ENCODE results near the gene GDF7. TPM values are rescaled to one million over a fixed set of nuclear protein-coding genes. Genes with fewer than 3 reads are reported as not detected.

Gene GDF7
- total and polyA plus RNA-seq, 5 donors from 2014 or later = 0.12 to 0.18 (median 0.14) TPM

GRCh38 chr2:20671736-20672080 is 4.8 kb downstream of the GDF7 start:
- Histone ChIP-seq H3K27ac (ENCODE audit: insufficient read depth, low read length, poor library complexity, severe bottlenecking) (no peak overlapping the region), H3K4me3 (ENCODE audit: low read depth, low read length) (no peak overlapping the region), H3K4me1 (ENCODE audit: control insufficient read depth, insufficient read depth, low read length, poor library complexity, severe bottlenecking) (peaks cover 10% of the 10 kb centered on the region), H3K36me3 (ENCODE audit: control insufficient read depth, insufficient read depth, low read length) (no peaks in the 10 kb centered on the region), H3K9me3 (ENCODE audit: control insufficient read depth in 2 of 2, low read length in 2 of 2) (no peaks in the 10 kb centered on the region), H3K27me3 (ENCODE audit: control insufficient read depth, insufficient read depth, low read length) (peaks cover 21% of the 10 kb centered on the region)
- Mint-ChIP-seq H3K27ac (no peak overlapping the region), H3K9me3 (peaks cover 0 to 6% (median 0%) of the 10 kb centered on the region in 7 donors), H3K36me3 (no peaks in the 10 kb centered on the region), H3K27me3 (peaks cover 61% of the 10 kb centered on the region), H3K4me3 (peak overlapping the region in 1 of 4 donors; percentile 47), H3K4me1 (peaks cover 0 to 20% (median 4%) of the 10 kb centered on the region in 4 donors)
- no peak for ATAC-seq (ENCODE audit: low read depth in 2 of 2)
- no peak for DNase-seq

DNA sequence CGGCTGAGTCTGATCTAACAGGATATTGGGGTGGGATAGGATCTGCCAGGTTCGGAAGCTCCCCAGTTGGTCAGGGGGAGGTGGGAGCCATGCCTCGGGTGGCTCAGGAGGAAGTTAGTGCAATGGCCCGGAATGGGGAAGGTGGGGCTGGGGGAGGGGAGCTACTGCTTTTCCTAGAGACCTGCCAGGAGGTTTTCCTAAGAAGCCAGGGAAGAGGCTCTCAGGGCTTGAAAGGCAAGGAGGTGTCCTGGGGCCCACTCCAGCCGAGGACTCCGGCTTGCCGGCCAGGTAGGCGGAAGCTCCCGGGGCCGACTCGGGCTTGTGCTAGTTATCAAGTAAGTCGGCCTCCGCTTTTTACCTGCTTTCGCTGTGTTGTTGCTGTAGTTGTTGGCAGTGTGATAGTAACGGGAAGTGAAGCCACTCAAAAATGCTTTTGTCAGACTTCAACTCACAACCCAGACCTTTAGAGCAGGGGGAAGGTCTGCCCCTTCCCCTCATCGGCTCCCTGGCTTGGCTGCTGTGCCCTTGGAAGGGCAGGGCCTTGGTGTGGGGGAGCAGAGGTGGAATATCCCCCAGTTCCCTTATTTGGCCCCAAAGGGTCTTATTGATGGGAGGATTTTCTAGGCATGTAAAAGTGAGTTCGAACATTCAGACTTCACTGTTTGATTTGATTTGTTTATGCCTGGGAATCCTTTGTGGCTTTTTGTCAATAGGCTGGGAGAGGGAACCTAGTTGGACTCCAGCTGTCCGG is 5.4 kb downstream of the GDF7 start:
- H3K9me3 Mint-ChIP-seq = peaks cover 0 to 6% (median 0%) of the 10 kb centered on the region in 7 donors
- DNase-seq = no peak
- peaks cover 0 to 20% (median 4%) of the 10 kb centered on the region in 4 donors for H3K4me1 Mint-ChIP-seq
- Histone ChIP-seq H3K4me1 (ENCODE audit: control insufficient read depth, insufficient read depth, low read length, poor library complexity, severe bottlenecking) (peaks cover 8% of the 10 kb centered on the region), H3K36me3 (ENCODE audit: control insufficient read depth, insufficient read depth, low read length) (no peaks in the 10 kb centered on the region), H3K27ac (ENCODE audit: insufficient read depth, low read length, poor library complexity, severe bottlenecking) (no peak overlapping the region), H3K4me3 (ENCODE audit: low read depth, low read length) (no peak overlapping the region), H3K27me3 (ENCODE audit: control insufficient read depth, insufficient read depth, low read length) (peaks cover 21% of the 10 kb centered on the region), H3K9me3 (ENCODE audit: control insufficient read depth in 2 of 2, low read length in 2 of 2) (no peaks in the 10 kb centered on the region)
- peak overlapping the region in 1 of 4 donors; percentile 54 for H3K4me3 Mint-ChIP-seq
- H3K27me3 Mint-ChIP-seq = peaks cover 61% of the 10 kb centered on the region
- no peaks in the 10 kb centered on the region for H3K36me3 Mint-ChIP-seq
- no peak overlapping the region for H3K27ac Mint-ChIP-seq
- ATAC-seq (ENCODE audit: low read depth in 2 of 2) = no peak

DNA sequence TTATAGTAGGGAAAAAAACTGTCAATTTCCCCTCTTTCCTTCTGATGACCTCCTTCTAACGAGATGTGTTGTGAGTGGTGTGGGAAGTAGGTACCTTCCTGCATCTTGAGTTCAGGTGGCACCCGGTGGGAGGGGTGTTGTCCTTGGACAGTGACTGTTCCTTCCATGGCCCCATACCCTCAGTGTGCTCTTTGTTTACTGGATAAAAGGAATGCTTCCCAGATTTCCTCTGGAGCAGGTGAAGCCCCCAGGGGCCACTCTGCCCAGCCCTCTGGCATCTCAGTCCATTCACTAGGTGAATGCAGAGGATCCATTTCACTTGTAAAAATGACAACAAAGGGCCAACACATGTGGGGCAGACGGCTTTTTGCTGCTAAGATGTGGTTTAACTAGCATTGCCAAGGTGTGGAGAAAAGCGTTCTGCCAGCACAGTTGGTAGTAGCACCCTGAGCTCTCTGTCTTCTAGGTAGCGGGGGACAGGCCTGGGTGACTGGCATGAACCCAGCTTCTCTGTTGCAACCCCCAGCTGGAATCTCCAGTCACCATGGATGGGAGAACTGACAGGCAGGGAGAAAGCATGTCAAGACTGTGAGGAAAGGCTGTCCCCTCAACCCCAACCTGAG is 6.9 kb downstream of the GDF7 start:
- H3K27ac ChIP-seq (ENCODE audit: insufficient read depth, low read length, poor library complexity, severe bottlenecking) = no peak overlapping the region
- Mint-ChIP-seq H3K4me3 (no peak overlapping the region), H3K4me1 (peaks cover 0 to 12% (median 4%) of the 10 kb centered on the region in 4 donors), H3K36me3 (no peaks in the 10 kb centered on the region), H3K27ac (no peak overlapping the region), H3K9me3 (peaks cover 0 to 4% (median 0%) of the 10 kb centered on the region in 7 donors), H3K27me3 (peaks cover 49% of the 10 kb centered on the region)
- H3K36me3 ChIP-seq (ENCODE audit: control insufficient read depth, insufficient read depth, low read length) = no peaks in the 10 kb centered on the region
- H3K9me3 ChIP-seq (ENCODE audit: control insufficient read depth in 2 of 2, low read length in 2 of 2) = no peaks in the 10 kb centered on the region
- ATAC-seq (ENCODE audit: low read depth in 2 of 2) (no peak), DNase-seq (no peak)
- H3K27me3 ChIP-seq (ENCODE audit: control insufficient read depth, insufficient read depth, low read length) = peaks cover 17% of the 10 kb centered on the region
- no peak overlapping the region for H3K4me3 ChIP-seq (ENCODE audit: low read depth, low read length)
- peaks cover 4% of the 10 kb centered on the region for H3K4me1 ChIP-seq (ENCODE audit: control insufficient read depth, insufficient read depth, low read length, poor library complexity, severe bottlenecking)

DNA sequence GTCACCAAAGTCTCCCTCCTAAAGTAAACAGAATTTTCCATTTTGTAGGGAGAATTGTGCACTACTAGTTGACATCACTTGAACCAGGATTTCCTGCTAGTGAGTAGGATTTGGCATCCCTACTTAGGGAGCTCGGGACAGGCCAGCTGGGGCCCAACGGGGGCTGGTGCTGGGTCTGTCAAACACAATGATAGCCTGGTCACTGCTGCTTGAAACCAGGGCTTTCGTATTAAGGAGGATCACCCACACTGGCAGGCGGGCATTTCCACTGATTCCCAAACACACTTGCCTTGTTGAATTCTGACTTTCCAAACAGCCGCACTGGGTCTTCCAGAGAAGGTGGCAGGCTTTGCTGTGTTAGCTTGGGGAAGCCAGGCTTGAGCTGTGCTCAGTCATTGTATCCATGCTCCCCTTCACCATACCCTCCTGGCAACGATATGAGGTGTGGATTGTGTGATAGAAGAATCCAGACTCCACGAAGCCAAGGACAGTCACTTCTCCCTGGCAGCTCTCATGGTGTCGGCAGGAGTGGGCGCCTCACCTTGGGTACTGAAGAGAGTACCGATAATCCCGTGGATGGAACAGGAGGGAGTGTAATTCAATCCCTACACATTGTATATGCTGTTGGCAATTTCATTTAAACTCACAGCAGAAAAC is 7.5 kb downstream of the GDF7 start:
- DNase-seq (no peak), ATAC-seq (ENCODE audit: low read depth in 2 of 2) (no peak)
- H3K36me3 Mint-ChIP-seq = peaks cover 2% of the 10 kb centered on the region
- Histone ChIP-seq H3K36me3 (ENCODE audit: control insufficient read depth, insufficient read depth, low read length) (no peaks in the 10 kb centered on the region), H3K27ac (ENCODE audit: insufficient read depth, low read length, poor library complexity, severe bottlenecking) (no peak overlapping the region), H3K4me1 (ENCODE audit: control insufficient read depth, insufficient read depth, low read length, poor library complexity, severe bottlenecking) (peaks cover 4% of the 10 kb centered on the region), H3K27me3 (ENCODE audit: control insufficient read depth, insufficient read depth, low read length) (peaks cover 12% of the 10 kb centered on the region), H3K4me3 (ENCODE audit: low read depth, low read length) (no peak overlapping the region), H3K9me3 (ENCODE audit: control insufficient read depth in 2 of 2, low read length in 2 of 2) (no peaks in the 10 kb centered on the region)
- no peak overlapping the region for H3K4me3 Mint-ChIP-seq
- H3K27me3 Mint-ChIP-seq = peaks cover 42% of the 10 kb centered on the region
- H3K9me3 Mint-ChIP-seq = peaks cover 0 to 4% (median 0%) of the 10 kb centered on the region in 7 donors
- H3K4me1 Mint-ChIP-seq = peaks cover 0 to 10% (median 4%) of the 10 kb centered on the region in 4 donors
- no peak overlapping the region for H3K27ac Mint-ChIP-seq

DNA sequence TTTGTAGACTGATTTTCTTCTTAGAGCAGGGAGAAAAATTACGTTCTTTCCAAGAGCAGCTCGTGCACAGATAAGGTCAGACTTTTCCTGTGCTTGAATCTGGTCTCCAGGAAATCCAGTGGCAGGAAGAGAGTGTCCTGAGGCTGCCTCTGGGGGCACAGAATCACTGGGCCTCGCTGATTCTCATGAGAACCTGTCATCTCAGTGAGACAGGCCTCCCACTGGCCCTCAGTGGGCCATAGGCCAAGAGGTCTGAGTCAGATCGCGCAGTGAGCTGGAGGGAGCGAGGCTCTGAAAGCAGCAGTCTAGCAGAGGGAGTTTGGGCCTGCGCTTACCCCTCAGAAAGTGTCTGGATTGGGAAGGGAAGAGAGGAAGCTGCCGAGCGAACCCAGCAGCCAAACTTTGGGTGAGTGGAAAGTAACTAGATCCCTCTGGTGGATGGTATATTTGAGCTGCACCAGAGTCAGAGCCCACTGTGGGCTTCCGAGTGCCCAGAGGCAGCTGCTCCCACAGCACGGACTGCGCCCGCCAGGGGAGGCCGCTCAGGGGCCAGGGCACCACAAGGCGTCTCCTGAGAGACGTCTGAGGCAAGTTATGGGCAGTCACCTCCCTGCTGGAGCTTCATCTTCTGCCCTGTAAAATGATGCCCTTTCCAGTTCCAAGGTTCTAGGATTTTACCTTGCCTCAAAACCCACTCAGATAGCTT is 8.2 kb downstream of the GDF7 start:
- no peaks in the 10 kb centered on the region for H3K9me3 ChIP-seq (ENCODE audit: control insufficient read depth in 2 of 2, low read length in 2 of 2)
- no peak for DNase-seq
- H3K4me1 Mint-ChIP-seq = peaks cover 0 to 6% (median 3%) of the 10 kb centered on the region in 4 donors
- H3K36me3 Mint-ChIP-seq = peaks cover 6% of the 10 kb centered on the region
- H3K27ac Mint-ChIP-seq = peak overlapping the region in 1 of 3 donors; percentile 96
- H3K4me3 ChIP-seq (ENCODE audit: low read depth, low read length) = no peak overlapping the region
- H3K27me3 Mint-ChIP-seq = peaks cover 35% of the 10 kb centered on the region
- H3K4me1 ChIP-seq (ENCODE audit: control insufficient read depth, insufficient read depth, low read length, poor library complexity, severe bottlenecking) = peaks cover 4% of the 10 kb centered on the region
- no peak overlapping the region for H3K27ac ChIP-seq (ENCODE audit: insufficient read depth, low read length, poor library complexity, severe bottlenecking)
- peaks cover 10% of the 10 kb centered on the region for H3K27me3 ChIP-seq (ENCODE audit: control insufficient read depth, insufficient read depth, low read length)
- no peaks in the 10 kb centered on the region for H3K36me3 ChIP-seq (ENCODE audit: control insufficient read depth, insufficient read depth, low read length)
- no peak for ATAC-seq (ENCODE audit: low read depth in 2 of 2)
- no peak overlapping the region for H3K4me3 Mint-ChIP-seq
- peaks cover 0 to 4% (median 0%) of the 10 kb centered on the region in 7 donors for H3K9me3 Mint-ChIP-seq

DNA sequence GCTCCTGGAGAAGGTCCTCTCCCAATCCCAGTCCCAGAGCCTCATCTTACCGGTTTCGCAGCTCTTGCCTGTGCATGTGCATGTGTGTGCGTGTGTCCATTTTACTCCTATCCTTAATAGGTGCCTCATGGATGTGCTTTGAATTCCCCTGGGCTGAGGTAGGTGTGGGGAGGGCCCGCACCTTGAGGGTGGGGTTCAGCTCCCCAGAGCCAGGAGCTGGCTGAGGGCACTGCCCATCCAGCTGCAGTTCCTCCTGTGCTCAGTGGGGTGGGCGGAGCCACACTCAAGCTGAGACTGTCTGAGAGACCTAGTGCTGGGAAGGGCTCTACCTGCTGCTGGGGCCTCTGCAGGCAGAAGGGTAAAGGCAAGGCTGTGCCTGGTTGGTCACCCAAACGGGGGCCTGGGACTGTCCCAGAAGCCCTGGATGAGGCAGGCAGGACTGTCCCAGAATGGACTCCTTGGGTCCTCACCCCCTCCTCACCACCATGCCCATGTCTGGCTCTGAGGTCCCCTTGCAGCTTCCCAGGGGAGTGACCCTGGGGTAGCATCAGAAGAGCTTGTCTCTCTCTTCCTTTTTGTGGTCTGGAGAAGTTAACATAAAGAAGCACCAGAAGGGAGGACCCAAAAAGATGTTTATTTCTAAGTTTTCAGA is 8.9 kb downstream of the GDF7 start:
- Mint-ChIP-seq H3K9me3 (peaks cover 0 to 4% (median 0%) of the 10 kb centered on the region in 7 donors), H3K27me3 (peaks cover 34% of the 10 kb centered on the region), H3K4me1 (peaks cover 0 to 6% (median 3%) of the 10 kb centered on the region in 4 donors), H3K4me3 (peak overlapping the region in 1 of 4 donors; percentile 27), H3K36me3 (peaks cover 6% of the 10 kb centered on the region), H3K27ac (no peak overlapping the region)
- Histone ChIP-seq H3K4me1 (ENCODE audit: control insufficient read depth, insufficient read depth, low read length, poor library complexity, severe bottlenecking) (peaks cover 4% of the 10 kb centered on the region), H3K36me3 (ENCODE audit: control insufficient read depth, insufficient read depth, low read length) (peaks cover 3% of the 10 kb centered on the region), H3K27ac (ENCODE audit: insufficient read depth, low read length, poor library complexity, severe bottlenecking) (no peak overlapping the region), H3K9me3 (ENCODE audit: control insufficient read depth in 2 of 2, low read length in 2 of 2) (no peaks in the 10 kb centered on the region), H3K4me3 (ENCODE audit: low read depth, low read length) (no peak overlapping the region), H3K27me3 (ENCODE audit: control insufficient read depth, insufficient read depth, low read length) (peaks cover 10% of the 10 kb centered on the region)
- ATAC-seq (ENCODE audit: low read depth in 2 of 2) (peak; percentile 49 to 57), DNase-seq (peak in 1 of 3 donors; percentile 34)
